Adrenal gland (tissue), 12 donors: Measurements from ENCODE around the gene LRP10. TPM values are rescaled to one million over a fixed set of nuclear protein-coding genes. Genes with fewer than 3 reads are reported as not detected.
A peak's percentile ranks its signal among the peaks of the same experiment; 100 is the strongest.

ENCODE experiments used
- DNase-seq, 7 donors: peaks; one replicate each; pipeline ENCODE4 v3.0.0-alpha.2; 2019 to 2020
- H3K27ac ChIP-seq, 5 donors: fragments of 200-600 bp; sonication (generic) in 4 of 5; 1 replicate in 3 of 5; 2 replicates in 2 of 5; pipeline versions ENCODE4 v1.5.1 to v1.8.0; 2016 to 2020; ENCODE audit warnings: mild to moderate bottlenecking in 1 of 5
- H3K27me3 ChIP-seq: fragments of 200-600 bp; 2 replicates; pipeline ENCODE4 v1.8.0; 2021
- H3K36me3 ChIP-seq, 2 donors: fragments of 200-600 bp; replicated peaks in 1 of 2; 1 replicate in 1 of 2; 2 replicates in 1 of 2; pipeline versions ENCODE4 v1.5.1 to v1.8.0; 2018 to 2022
- H3K4me1 ChIP-seq, 2 donors: fragments of 200-600 bp; replicated peaks in 1 of 2; 1 replicate in 1 of 2; 2 replicates in 1 of 2; pipeline versions ENCODE4 v1.5.1 to v1.8.0; 2018 to 2021
- H3K4me3 ChIP-seq, 4 donors: fragments of 200-600 bp; sonication (generic) in 3 of 4; one replicate each; pipeline ENCODE4 v1.5.1; 2016 to 2018
- H3K9me3 ChIP-seq, 3 donors: fragments of 200-600 bp; sonication (generic) in 1 of 3; replicated peaks in 1 of 3; 1 replicate in 2 of 3; 2 replicates in 1 of 3; pipeline versions ENCODE4 v1.5.1 to v1.8.0; 2016 to 2021
- POLR2A ChIP-seq, 2 donors: fragments of 450-650 bp; IDR thresholded peaks; one replicate each; pipeline ENCODE4 v1.6.1; 2017; ENCODE audit warnings: antibody characterized with exemption in 2 of 2, mild to moderate bottlenecking in 2 of 2, moderate library complexity in 1 of 2
- WGBS, 4 donors: extraction: QIAGEN DNeasy Blood & Tissue Kit in 2 of 4; methylation state at CpG; one replicate each; pipeline versions ENCODE4 v1.1.5 to v1.1.7; 2013 to 2017; 5-methylcytosine and 5-hydroxymethylcytosine counted together
- intact Hi-C, 2 donors: fragments of 100-400 bp; cut with DNase I; formaldehyde crosslinking; loops; one replicate each; pipeline versions ENCODE4 v1.14.1 to v1.15.0; 2022 to 2023
- polyA plus RNA-seq, 3 donors: library from polyadenylated mRNA; stranded (reverse); fragments of 200-250 nt in 2 of 3; fragments of 350-450 nt in 1 of 3; fragmentation: Illumina TruSeq in 1 of 3; extraction: RNeasy Lipid Tissue Mini Kit (QIAGEN cat#74804) in 1 of 3; gene quantifications; one replicate each; pipeline ENCODE4 v1.2.3, GENCODE V29; 2013 to 2014
- small RNA-seq, 2 donors: library from RNA; depleted of rRNA; stranded (forward); fragments of <200 nt; gene quantifications; one replicate each; pipeline ENCODE3, GENCODE V24; 2016
- total RNA-seq, 9 donors: library from RNA; depleted of rRNA in 4 of 9; stranded (reverse); fragments of >200 nt in 4 of 9; fragments of 120-200 nt in 1 of 9; fragmentation: NEBNext Ultra II Directional in 1 of 9; extraction: Animal tissue kit (Norgen Biotek cat#: 25700) in 1 of 9; gene quantifications; one replicate each; pipeline versions ENCODE4 v1.1.0 to v1.2.4, GENCODE V29; 2013 to 2023
- TF ChIP-seq, protein P1 (sequence below), 6 experiments: fragments of 450-650 bp in 4 of 6; fragments of 200-600 bp in 2 of 6; sonication (generic) in 1 of 6; IDR thresholded peaks; 1 replicate in 5 of 6; 2 replicates in 1 of 6; pipeline versions ENCODE4 v1.5.1 to v1.8.0; 2016 to 2021; ENCODE audit warnings: antibody characterized with exemption in 6 of 6, mild to moderate bottlenecking in 2 of 6, moderate library complexity in 1 of 6
- donor health status: healthy with polysubstance abuse.
- donor health status: Bipolar disorder and iron deficiency.
- donor health status: DM: yes; HTN: yes; CAD: no.
- donor health status: DM: no; HTN: no; CAD: no.
- donor health status: DM: no; HTN: no; CAD: no.
- donor health status: DM: yes; HTN: yes; CAD: no.

Gene LRP10
- total and polyA plus RNA-seq, 12 donors: 13.1 to 207 (median 83.2) TPM

DNA sequence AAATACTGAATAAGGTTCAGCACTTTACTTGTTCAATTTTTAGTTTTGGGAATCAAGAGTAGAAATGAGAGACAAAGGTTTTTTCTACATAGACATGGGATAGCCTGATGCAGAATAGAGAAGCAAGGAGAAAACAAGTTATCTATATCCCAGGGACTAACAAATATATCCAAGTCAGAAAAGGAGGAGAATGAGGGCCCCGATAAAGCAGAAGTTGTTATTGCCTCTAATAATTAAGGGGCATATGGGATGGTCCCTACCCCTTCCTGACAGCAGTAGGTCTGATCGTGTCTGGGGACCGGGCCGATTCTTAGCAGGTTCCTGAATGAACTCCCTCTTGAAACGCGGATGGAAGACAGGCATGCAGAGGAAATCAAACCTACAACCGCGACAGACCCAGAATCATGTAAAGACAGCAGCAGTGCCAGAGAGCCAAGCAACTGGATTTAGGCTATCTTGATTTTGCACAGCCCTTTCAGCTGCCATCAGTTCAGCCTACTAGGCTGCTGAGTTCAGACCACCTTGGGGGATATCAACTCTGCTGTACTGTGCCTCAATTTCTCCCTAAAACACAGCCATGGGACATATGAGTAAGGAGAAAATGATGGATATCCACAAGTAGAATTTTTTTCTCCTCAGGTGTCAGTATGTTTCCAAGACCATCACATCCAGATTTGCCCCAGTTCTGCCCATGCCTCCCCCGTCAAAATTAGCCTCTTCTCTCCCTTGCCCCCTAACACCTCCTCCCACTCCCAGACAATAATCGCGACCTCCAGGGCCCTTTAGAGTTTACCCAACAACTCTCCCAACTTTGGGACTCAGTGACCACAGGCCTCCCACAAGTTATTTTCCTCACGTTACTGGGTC lies 56.9 kb downstream of the LRP10 start:
- no peaks in the 10 kb centered on the region for H3K9me3 ChIP-seq
- H3K27me3 ChIP-seq: no peaks in the 10 kb centered on the region
- 12 to 17% (median 14%) methylated on average over 9 to 12 of the region's 12 CpGs for WGBS, 4 donors
- intact Hi-C loops: no loop called here
- peak overlapping the region in 4 of 5 donors; percentile 52 to 92 (median 82) for H3K27ac ChIP-seq
- H3K4me1 ChIP-seq: peaks cover 0 to 17% of the 10 kb centered on the region in 2 donors
- peaks cover 0 to 34% of the 10 kb centered on the region in 2 donors for H3K36me3 ChIP-seq
- no peak for DNase-seq
- H3K4me3 ChIP-seq: peak overlapping the region; percentile 46 to 84 (median 69)
- TF ChIP-seq POLR2A (IDR thresholded peaks at IDR 0.05): no peak
- TF ChIP-seq, protein P1, sequence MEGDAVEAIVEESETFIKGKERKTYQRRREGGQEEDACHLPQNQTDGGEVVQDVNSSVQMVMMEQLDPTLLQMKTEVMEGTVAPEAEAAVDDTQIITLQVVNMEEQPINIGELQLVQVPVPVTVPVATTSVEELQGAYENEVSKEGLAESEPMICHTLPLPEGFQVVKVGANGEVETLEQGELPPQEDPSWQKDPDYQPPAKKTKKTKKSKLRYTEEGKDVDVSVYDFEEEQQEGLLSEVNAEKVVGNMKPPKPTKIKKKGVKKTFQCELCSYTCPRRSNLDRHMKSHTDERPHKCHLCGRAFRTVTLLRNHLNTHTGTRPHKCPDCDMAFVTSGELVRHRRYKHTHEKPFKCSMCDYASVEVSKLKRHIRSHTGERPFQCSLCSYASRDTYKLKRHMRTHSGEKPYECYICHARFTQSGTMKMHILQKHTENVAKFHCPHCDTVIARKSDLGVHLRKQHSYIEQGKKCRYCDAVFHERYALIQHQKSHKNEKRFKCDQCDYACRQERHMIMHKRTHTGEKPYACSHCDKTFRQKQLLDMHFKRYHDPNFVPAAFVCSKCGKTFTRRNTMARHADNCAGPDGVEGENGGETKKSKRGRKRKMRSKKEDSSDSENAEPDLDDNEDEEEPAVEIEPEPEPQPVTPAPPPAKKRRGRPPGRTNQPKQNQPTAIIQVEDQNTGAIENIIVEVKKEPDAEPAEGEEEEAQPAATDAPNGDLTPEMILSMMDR (IDR thresholded peaks at IDR 0.05): no peak

DNA sequence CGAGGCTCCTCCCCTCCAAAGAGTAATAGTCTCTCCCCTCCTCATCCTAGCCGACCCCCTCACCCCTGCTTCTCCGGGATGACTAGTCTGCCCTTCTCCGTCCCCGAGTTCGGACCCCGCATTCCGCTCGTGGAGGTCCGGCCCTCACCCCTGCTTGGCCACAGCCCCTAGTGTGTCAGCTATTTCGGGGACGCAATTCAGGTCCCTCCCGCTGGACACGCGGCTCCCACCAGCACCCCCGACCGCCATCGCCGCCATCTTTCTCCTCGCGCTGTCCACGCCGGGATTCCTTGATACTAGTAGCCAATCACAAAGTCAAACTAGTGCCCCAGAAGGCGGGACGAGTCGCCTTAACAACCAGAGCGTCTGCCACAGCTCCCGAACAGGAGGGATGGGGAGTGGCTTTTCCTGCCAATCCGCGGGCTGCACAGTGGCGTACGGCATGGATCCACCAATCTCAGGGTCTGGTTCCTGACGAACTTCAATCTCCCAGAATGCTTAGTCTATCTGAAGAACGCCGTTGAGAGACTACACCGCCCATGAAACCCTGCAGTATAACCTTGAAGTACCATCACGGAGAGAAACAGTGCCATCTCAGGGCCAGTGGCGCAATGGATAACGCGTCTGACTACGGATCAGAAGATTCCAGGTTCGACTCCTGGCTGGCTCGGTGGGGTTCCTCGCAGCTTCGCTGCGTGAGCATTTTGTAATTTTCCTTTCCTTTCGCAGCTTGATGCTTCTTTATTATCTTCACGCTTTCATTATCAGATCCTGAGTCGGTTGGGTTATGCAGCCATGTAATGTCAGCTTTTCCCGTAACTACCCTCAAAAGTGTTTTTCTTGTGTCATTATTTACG lies 57.8 kb downstream of the LRP10 start, which contains the start of gene PRMT5:
PRMT5 (minus strand) TSS at position 273 of the 857 bp plus-strand sequence; CDS start at position 258, 15 bp downstream.
- H3K36me3 ChIP-seq: peaks cover 0 to 25% of the 10 kb centered on the region in 2 donors
- WGBS, 4 donors: 0 to 1% (median 0%) methylated on average over 25 to 51 of the region's 51 CpGs
- intact Hi-C loops: no loop called here

DNA sequence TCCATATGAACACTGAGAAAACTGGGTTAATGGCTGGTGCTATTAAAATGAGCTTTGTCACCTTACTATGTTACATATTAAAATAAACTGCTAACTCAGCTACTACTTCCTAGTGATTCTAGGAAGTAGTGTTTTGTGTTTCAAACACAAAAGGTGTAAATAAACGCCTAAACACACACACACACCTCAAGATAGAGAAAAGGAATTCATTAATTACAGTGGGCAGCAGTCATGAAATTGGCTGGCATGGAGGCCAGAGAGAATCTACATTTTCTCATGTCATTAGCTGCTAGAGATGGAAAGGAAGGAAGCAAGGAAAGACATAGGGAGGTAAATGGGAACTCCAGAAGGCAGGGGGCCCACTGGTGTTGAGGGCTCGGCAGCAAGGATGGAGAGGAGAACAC lies 58.4 kb downstream of the LRP10 start:
- H3K4me1 ChIP-seq: peaks cover 0 to 17% of the 10 kb centered on the region in 2 donors
- peak overlapping the region in 3 of 4 donors; percentile 11 to 54 (median 46) for H3K4me3 ChIP-seq
- WGBS, 4 donors: 4 to 6% (median 6%) methylated on average over 2 of the region's 2 CpGs
- TF ChIP-seq, protein P1 (IDR thresholded peaks at IDR 0.05): no peak
- no peak for TF ChIP-seq POLR2A (IDR thresholded peaks at IDR 0.05)
- DNase-seq: no peak
- no peaks in the 10 kb centered on the region for H3K27me3 ChIP-seq
- intact Hi-C loops: loop anchor here in 1 of 2 donors (10.0 kb wide), 1 partner anchor 55 kb away; the partner anchor contains the start of gene AJUBA
- peak overlapping the region; percentile 76 to 92 (median 82) for H3K27ac ChIP-seq
- H3K9me3 ChIP-seq: no peaks in the 10 kb centered on the region
- peaks cover 0 to 19% of the 10 kb centered on the region in 2 donors for H3K36me3 ChIP-seq

More for the DNA sequence above, 57.8 kb downstream of the LRP10 start, which contains the start of gene PRMT5:
- peak within 1 kb of the TSS; percentile 46 to 84 (median 69) for H3K4me3 ChIP-seq
- H3K27me3 ChIP-seq: no peaks in the 10 kb centered on the region
- peak; percentile 56 to 85 for TF ChIP-seq POLR2A (IDR thresholded peaks at IDR 0.05)
- TF ChIP-seq, protein P1 (IDR thresholded peaks at IDR 0.05): peak in 1 of 6 experiments; percentile 13
- peaks cover 0 to 17% of the 10 kb centered on the region in 2 donors for H3K4me1 ChIP-seq
- peak; percentile 99 to 100 (median 100) for DNase-seq
- no peaks in the 10 kb centered on the region for H3K9me3 ChIP-seq
- H3K27ac ChIP-seq: peak within 1 kb of the TSS; percentile 76 to 92 (median 82)

Small RNA genes lying within 50 kb of the gene (small RNA-seq; reads per million reads assigned to genes)
- 0 reads per million in 2 donors for gene RF00019

Other genes starting within 250 kb of the LRP10 start
- gene OR6J1, start 227.4 kb upstream of the LRP10 start, total RNA-seq: not detected
- gene OR6J1, start 227.4 kb upstream of the LRP10 start, polyA plus RNA-seq: not detected
- gene OXA1L, start 105.1 kb upstream of the LRP10 start, total RNA-seq: 100 to 1,000 TPM in 8 of 9 donors, 10 to 100 TPM in 1; 79.9 to 183 (median 130) TPM
- 100 to 1,000 TPM; 109 to 179 (median 168) TPM for gene OXA1L, start 105.1 kb upstream of the LRP10 start, polyA plus RNA-seq
- 10 to 100 TPM in 8 of 9 donors, 1 to 10 TPM in 1; 7.3 to 30.5 (median 18.6) TPM for gene SLC7A7, start 56.3 kb upstream of the LRP10 start, total RNA-seq
- gene SLC7A7, start 56.3 kb upstream of the LRP10 start, polyA plus RNA-seq: 10 to 100 TPM in 1 of 3 donors, 1 to 10 TPM in 2; 4.0 to 10.1 (median 6.5) TPM
- gene MRPL52, start 41.9 kb upstream of the LRP10 start, total RNA-seq: 100 to 1,000 TPM in 5 of 9 donors, 10 to 100 TPM in 4; 58.3 to 390 (median 111) TPM
- 100 to 1,000 TPM in 2 of 3 donors, 10 to 100 TPM in 1; 66.0 to 337 (median 256) TPM for gene MRPL52, start 41.9 kb upstream of the LRP10 start, polyA plus RNA-seq
- gene MMP14, start 35.2 kb upstream of the LRP10 start, total RNA-seq: 100 to 1,000 TPM in 4 of 9 donors, 10 to 100 TPM in 5; 19.3 to 161 (median 91.8) TPM
- 10 to 100 TPM; 15.5 to 65.2 (median 17.0) TPM for gene MMP14, start 35.2 kb upstream of the LRP10 start, polyA plus RNA-seq
- gene REM2, start 11.5 kb downstream of the LRP10 start, total RNA-seq: under 1 TPM in 5 of 9 donors, not detected in 4; 0.15 to 0.28 (median 0.25) TPM
- 1 to 10 TPM in 1 of 3 donors, under 1 TPM in 2; 0.09 to 1.2 (median 0.64) TPM for gene REM2, start 11.5 kb downstream of the LRP10 start, polyA plus RNA-seq
- 1,000 to 10,000 TPM in 2 of 9 donors, 100 to 1,000 TPM in 1, 10 to 100 TPM in 6; 70.4 to 1,877 (median 86.2) TPM for gene RBM23, start 47.4 kb downstream of the LRP10 start, total RNA-seq
- 10 to 100 TPM; 39.5 to 82.8 (median 43.8) TPM for gene RBM23, start 47.4 kb downstream of the LRP10 start, polyA plus RNA-seq
- gene PRMT5, start 57.6 kb downstream of the LRP10 start, total RNA-seq: 100 to 1,000 TPM in 2 of 9 donors, 10 to 100 TPM in 7; 28.6 to 125 (median 68.0) TPM
- gene PRMT5, start 57.6 kb downstream of the LRP10 start, polyA plus RNA-seq: 100 to 1,000 TPM in 1 of 3 donors, 10 to 100 TPM in 2; 20.9 to 134 (median 21.6) TPM
- 10 to 100 TPM; 16.8 to 72.2 (median 35.4) TPM for gene HAUS4, start 85.3 kb downstream of the LRP10 start, total RNA-seq
- gene HAUS4, start 85.3 kb downstream of the LRP10 start, polyA plus RNA-seq: 10 to 100 TPM; 11.2 to 20.4 (median 20.0) TPM
- 10 to 100 TPM in 3 of 9 donors, 1 to 10 TPM in 6; 2.0 to 12.6 (median 6.2) TPM for gene AJUBA, start 110.8 kb downstream of the LRP10 start, total RNA-seq
- gene AJUBA, start 110.8 kb downstream of the LRP10 start, polyA plus RNA-seq: 1 to 10 TPM; 1.4 to 3.6 (median 2.3) TPM
- 10 to 100 TPM in 2 of 9 donors, 1 to 10 TPM in 7; 4.0 to 12.4 (median 8.0) TPM for gene C14orf93, start 138.4 kb downstream of the LRP10 start, total RNA-seq
- gene C14orf93, start 138.4 kb downstream of the LRP10 start, polyA plus RNA-seq: 10 to 100 TPM in 1 of 3 donors, 1 to 10 TPM in 2; 2.9 to 12.5 (median 7.5) TPM
- gene PSMB5, start 163.2 kb downstream of the LRP10 start, total RNA-seq: 100 to 1,000 TPM; 114 to 377 (median 140) TPM
- gene PSMB5, start 163.2 kb downstream of the LRP10 start, polyA plus RNA-seq: 100 to 1,000 TPM in 1 of 3 donors, 10 to 100 TPM in 2; 55.4 to 175 (median 75.4) TPM
- gene PSMB11, start 170.5 kb downstream of the LRP10 start, total RNA-seq: under 1 TPM in 1 of 9 donors, not detected in 8; 0.17 TPM
- gene PSMB11, start 170.5 kb downstream of the LRP10 start, polyA plus RNA-seq: not detected
- 1 to 10 TPM; 1.9 to 5.7 (median 3.4) TPM for gene CDH24, start 185.8 kb downstream of the LRP10 start, total RNA-seq
- 10 to 100 TPM in 2 of 3 donors, 1 to 10 TPM in 1; 1.5 to 29.3 (median 15.3) TPM for gene CDH24, start 185.8 kb downstream of the LRP10 start, polyA plus RNA-seq
- gene ACIN1, start 223.4 kb downstream of the LRP10 start, total RNA-seq: 100 to 1,000 TPM in 5 of 9 donors, 10 to 100 TPM in 4; 73.1 to 203 (median 129) TPM
- gene ACIN1, start 223.4 kb downstream of the LRP10 start, polyA plus RNA-seq: 100 to 1,000 TPM; 116 to 431 (median 258) TPM
- 100 to 1,000 TPM in 1 of 9 donors, 10 to 100 TPM in 8; 23.9 to 206 (median 55.4) TPM for gene C14orf119, start 223.8 kb downstream of the LRP10 start, total RNA-seq
- gene C14orf119, start 223.8 kb downstream of the LRP10 start, polyA plus RNA-seq: 10 to 100 TPM; 28.0 to 52.9 (median 35.1) TPM
- gene CIROP, start 233.2 kb downstream of the LRP10 start, total RNA-seq: not detected
- not detected for gene CIROP, start 233.2 kb downstream of the LRP10 start, polyA plus RNA-seq
- gene CEBPE, start 247.5 kb downstream of the LRP10 start, total RNA-seq: under 1 TPM in 1 of 9 donors, not detected in 8; 0.15 TPM
- gene CEBPE, start 247.5 kb downstream of the LRP10 start, polyA plus RNA-seq: under 1 TPM in 2 of 3 donors, not detected in 1; 0.03 to 0.40 TPM